Measurements from ENCODE around the gene A1CF. TPM values are rescaled to one million over a fixed set of nuclear protein-coding genes. Genes with fewer than 3 reads are reported as not detected.
"Not testable (repeated sequence)": the region's sequence is repeated elsewhere in the genome, so short reads cannot be mapped to it uniquely, and the experiment has no call there.

Gene A1CF
- total RNA-seq, 1 donor from 2014 or later = not detected

- H3K36me3 ChIP-seq (ENCODE audit: control insufficient read depth, insufficient read depth, low read length) = no peaks in the 10 kb centered on the region
- no peak for DNase-seq (ENCODE audit: low read depth)
- no peak overlapping the region for H3K4me3 ChIP-seq (ENCODE audit: low read depth, low read length)
- no peak for TF ChIP-seq CTCF (IDR thresholded peaks at IDR 0.05; ENCODE audit: insufficient read depth, low read length, poor library complexity, severe bottlenecking)
- no peaks in the 10 kb centered on the region for H3K27me3 ChIP-seq (ENCODE audit: control insufficient read depth, insufficient read depth, low read length)
Observed at GRCh38 chr10:50896721-50897120, 11.3 kb upstream of the A1CF start.

- Histone ChIP-seq H3K4me3 (ENCODE audit: low read depth, low read length) (no peak overlapping the region), H3K27me3 (ENCODE audit: control insufficient read depth, insufficient read depth, low read length) (no peaks in the 10 kb centered on the region), H3K36me3 (ENCODE audit: control insufficient read depth, insufficient read depth, low read length) (no peaks in the 10 kb centered on the region)
- no peak for TF ChIP-seq CTCF (IDR thresholded peaks at IDR 0.05; ENCODE audit: insufficient read depth, low read length, poor library complexity, severe bottlenecking)
- no peak for DNase-seq (ENCODE audit: low read depth)
Observed at GRCh38 chr10:50894312-50894711, 8.9 kb upstream of the A1CF start.

GRCh38 chr10:50892467-50892866 lies 7.0 kb upstream of the A1CF start:
- H3K4me3 ChIP-seq (ENCODE audit: low read depth, low read length) = no peak overlapping the region
- TF ChIP-seq CTCF (IDR thresholded peaks at IDR 0.05; ENCODE audit: insufficient read depth, low read length, poor library complexity, severe bottlenecking) = no peak
- DNase-seq (ENCODE audit: low read depth) = no peak
- no peaks in the 10 kb centered on the region for H3K36me3 ChIP-seq (ENCODE audit: control insufficient read depth, insufficient read depth, low read length)
- no peaks in the 10 kb centered on the region for H3K27me3 ChIP-seq (ENCODE audit: control insufficient read depth, insufficient read depth, low read length)

GRCh38 chr10:50884302-50884701 lies 1.1 kb downstream of the A1CF start:
- no peaks in the 10 kb centered on the region for H3K27me3 ChIP-seq (ENCODE audit: control insufficient read depth, insufficient read depth, low read length)

GRCh38 chr10:50883629-50884028 lies 1.8 kb downstream of the A1CF start:
- DNase-seq (ENCODE audit: low read depth) = no peak
- TF ChIP-seq CTCF (IDR thresholded peaks at IDR 0.05; ENCODE audit: insufficient read depth, low read length, poor library complexity, severe bottlenecking) = no peak
- Histone ChIP-seq H3K36me3 (ENCODE audit: control insufficient read depth, insufficient read depth, low read length) (no peaks in the 10 kb centered on the region), H3K4me3 (ENCODE audit: low read depth, low read length) (no peak overlapping the region), H3K27me3 (ENCODE audit: control insufficient read depth, insufficient read depth, low read length) (no peaks in the 10 kb centered on the region)

More at GRCh38 chr10:50884302-50884701, 1.1 kb downstream of the A1CF start:
- TF ChIP-seq CTCF (IDR thresholded peaks at IDR 0.05; ENCODE audit: insufficient read depth, low read length, poor library complexity, severe bottlenecking) = no peak
- Histone ChIP-seq H3K36me3 (ENCODE audit: control insufficient read depth, insufficient read depth, low read length) (no peaks in the 10 kb centered on the region), H3K4me3 (ENCODE audit: low read depth, low read length) (no peak overlapping the region)
- no peak for DNase-seq (ENCODE audit: low read depth)

GRCh38 chr10:50882540-50882983 lies 2.9 kb downstream of the A1CF start:
- Histone ChIP-seq H3K36me3 (ENCODE audit: control insufficient read depth, insufficient read depth, low read length) (no peaks in the 10 kb centered on the region), H3K4me3 (ENCODE audit: low read depth, low read length) (no peak overlapping the region), H3K27me3 (ENCODE audit: control insufficient read depth, insufficient read depth, low read length) (no peaks in the 10 kb centered on the region)
- TF ChIP-seq CTCF (IDR thresholded peaks at IDR 0.05; ENCODE audit: insufficient read depth, low read length, poor library complexity, severe bottlenecking) = no peak
- DNase-seq (ENCODE audit: low read depth) = no peak

- not testable (repeated sequence) for H3K36me3 ChIP-seq (ENCODE audit: control insufficient read depth, insufficient read depth, low read length); DNase-seq (ENCODE audit: low read depth); H3K27me3 ChIP-seq (ENCODE audit: control insufficient read depth, insufficient read depth, low read length); H3K4me3 ChIP-seq (ENCODE audit: low read depth, low read length)
Observed at GRCh38 chr10:50881046-50881445, 4.4 kb downstream of the A1CF start.

Measured in kidney epithelial cell (primary cell).